Measurements from ENCODE around the gene SPDL1. TPM values are rescaled to one million over a fixed set of nuclear protein-coding genes. Genes with fewer than 3 reads are reported as not detected.

The SPDL1 gene
- total RNA-seq: 24.1 and 52.3 TPM in 2 replicates

GRCh38 chr5:169583424-169584220 is at the start of gene SPDL1:
Gene SPDL1 (plus strand): TSS chr5:169583773. CDS start chr5:169588417, 4,644 bp downstream.

GRCh38 chr5:169637085-169637548 is 53.5 kb downstream of the SPDL1 start, which contains the start of gene DOCK2:
Gene DOCK2 (plus strand): TSS chr5:169637275. CDS start chr5:169637327, 52 bp downstream.

Other genes with a start within 250 kb of the SPDL1 start
- 0.44 and 1.1 TPM in 2 replicates for gene DOCK2, start 53.5 kb downstream of the SPDL1 start, total RNA-seq